ENCODE measurements around the gene RNF103. TPM values are rescaled to one million over a fixed set of nuclear protein-coding genes. Genes with fewer than 3 reads are reported as not detected.

RNF103 gene
- total and polyA plus RNA-seq, 7 donors = 11.1 to 45.6 (median 36.6) TPM

GRCh38 chr2:86616502-86616901 lies 7.2 kb downstream of the RNF103 start:
- no peak for DNase-seq
- intact Hi-C loops (cut with DNase I) = no loop called here
- Histone ChIP-seq H3K27me3 (no peaks in the 10 kb centered on the region), H3K27ac (peak overlapping the region in 1 of 4 donors; percentile 35), H3K4me3 (no peak overlapping the region), H3K36me3 (peaks cover 3 to 69% (median 6%) of the 10 kb centered on the region in 4 donors), H3K4me1 (peaks cover 0 to 59% (median 39%) of the 10 kb centered on the region in 4 donors), H3K9me3 (no peaks in the 10 kb centered on the region)
- no peak for TF ChIP-seq POLR2A (IDR thresholded peaks at IDR 0.05)
- TF ChIP-seq EP300 (IDR thresholded peaks at IDR 0.05) = no peak
- TF ChIP-seq, protein P1, sequence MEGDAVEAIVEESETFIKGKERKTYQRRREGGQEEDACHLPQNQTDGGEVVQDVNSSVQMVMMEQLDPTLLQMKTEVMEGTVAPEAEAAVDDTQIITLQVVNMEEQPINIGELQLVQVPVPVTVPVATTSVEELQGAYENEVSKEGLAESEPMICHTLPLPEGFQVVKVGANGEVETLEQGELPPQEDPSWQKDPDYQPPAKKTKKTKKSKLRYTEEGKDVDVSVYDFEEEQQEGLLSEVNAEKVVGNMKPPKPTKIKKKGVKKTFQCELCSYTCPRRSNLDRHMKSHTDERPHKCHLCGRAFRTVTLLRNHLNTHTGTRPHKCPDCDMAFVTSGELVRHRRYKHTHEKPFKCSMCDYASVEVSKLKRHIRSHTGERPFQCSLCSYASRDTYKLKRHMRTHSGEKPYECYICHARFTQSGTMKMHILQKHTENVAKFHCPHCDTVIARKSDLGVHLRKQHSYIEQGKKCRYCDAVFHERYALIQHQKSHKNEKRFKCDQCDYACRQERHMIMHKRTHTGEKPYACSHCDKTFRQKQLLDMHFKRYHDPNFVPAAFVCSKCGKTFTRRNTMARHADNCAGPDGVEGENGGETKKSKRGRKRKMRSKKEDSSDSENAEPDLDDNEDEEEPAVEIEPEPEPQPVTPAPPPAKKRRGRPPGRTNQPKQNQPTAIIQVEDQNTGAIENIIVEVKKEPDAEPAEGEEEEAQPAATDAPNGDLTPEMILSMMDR (IDR thresholded peaks at IDR 0.05) = no peak
- TF ChIP-seq POLR2AphosphoS5 (IDR thresholded peaks at IDR 0.05) = no peak
- 34 to 64% methylated on average over 3 of the region's 3 CpGs for WGBS, 2 donors

GRCh38 chr2:86615596-86615995 lies 8.1 kb downstream of the RNF103 start:
- Histone ChIP-seq H3K27me3 (no peaks in the 10 kb centered on the region), H3K9me3 (no peaks in the 10 kb centered on the region), H3K36me3 (peaks cover 3 to 78% (median 8%) of the 10 kb centered on the region in 4 donors), H3K27ac (no peak overlapping the region), H3K4me1 (peaks cover 0 to 50% (median 36%) of the 10 kb centered on the region in 4 donors), H3K4me3 (no peak overlapping the region)
- intact Hi-C loops (cut with DNase I) = no loop called here
- DNase-seq = no peak
- TF ChIP-seq POLR2A (IDR thresholded peaks at IDR 0.05) (no peak), POLR2AphosphoS5 (IDR thresholded peaks at IDR 0.05) (no peak), EP300 (IDR thresholded peaks at IDR 0.05) (no peak)
- TF ChIP-seq, protein P1 (IDR thresholded peaks at IDR 0.05) = no peak

DNA sequence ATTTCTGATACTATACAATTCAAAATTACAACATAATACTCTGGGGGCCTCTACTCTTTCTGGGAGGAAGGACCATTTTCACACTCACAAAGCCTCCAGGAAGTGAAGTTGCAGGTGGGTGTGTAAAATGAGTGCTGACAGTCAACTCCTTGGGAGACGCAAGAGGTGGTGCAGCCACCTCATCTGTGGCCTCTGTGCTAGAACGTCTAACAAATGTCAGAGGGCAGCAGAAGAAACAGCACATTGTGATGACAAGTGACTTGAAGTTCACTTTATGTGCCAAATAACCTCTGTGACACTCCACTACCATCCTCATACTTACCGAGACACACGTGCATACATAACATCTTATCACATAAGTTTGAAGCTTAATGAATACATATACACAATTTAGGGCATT lies 10.2 kb downstream of the RNF103 start:
- Histone ChIP-seq H3K9me3 (no peaks in the 10 kb centered on the region), H3K27ac (no peak overlapping the region), H3K4me1 (peaks cover 0 to 30% (median 15%) of the 10 kb centered on the region in 4 donors), H3K4me3 (no peak overlapping the region), H3K27me3 (no peaks in the 10 kb centered on the region), H3K36me3 (peaks cover 5 to 87% (median 10%) of the 10 kb centered on the region in 4 donors)
- DNase-seq = no peak
- 86 to 91% methylated on average over 4 of the region's 4 CpGs for WGBS, 2 donors
- TF ChIP-seq, protein P1 (IDR thresholded peaks at IDR 0.05) = no peak
- TF ChIP-seq POLR2AphosphoS5 (IDR thresholded peaks at IDR 0.05) = no peak
- TF ChIP-seq POLR2A (IDR thresholded peaks at IDR 0.05) = no peak
- no peak for TF ChIP-seq EP300 (IDR thresholded peaks at IDR 0.05)
- intact Hi-C loops (cut with DNase I) = no loop called here

GRCh38 chr2:86610871-86611270 lies 12.8 kb downstream of the RNF103 start:
- Histone ChIP-seq H3K27me3 (no peaks in the 10 kb centered on the region), H3K9me3 (no peaks in the 10 kb centered on the region), H3K4me3 (no peak overlapping the region), H3K36me3 (peaks cover 5 to 90% (median 11%) of the 10 kb centered on the region in 4 donors), H3K27ac (no peak overlapping the region), H3K4me1 (peaks cover 0 to 3% (median 0%) of the 10 kb centered on the region in 4 donors)
- DNase-seq = no peak
- intact Hi-C loops (cut with DNase I) = no loop called here
- no peak for TF ChIP-seq POLR2A (IDR thresholded peaks at IDR 0.05)
- WGBS, 2 donors = 97 to 100% methylated on average over 1 of the region's 1 CpG

DNA sequence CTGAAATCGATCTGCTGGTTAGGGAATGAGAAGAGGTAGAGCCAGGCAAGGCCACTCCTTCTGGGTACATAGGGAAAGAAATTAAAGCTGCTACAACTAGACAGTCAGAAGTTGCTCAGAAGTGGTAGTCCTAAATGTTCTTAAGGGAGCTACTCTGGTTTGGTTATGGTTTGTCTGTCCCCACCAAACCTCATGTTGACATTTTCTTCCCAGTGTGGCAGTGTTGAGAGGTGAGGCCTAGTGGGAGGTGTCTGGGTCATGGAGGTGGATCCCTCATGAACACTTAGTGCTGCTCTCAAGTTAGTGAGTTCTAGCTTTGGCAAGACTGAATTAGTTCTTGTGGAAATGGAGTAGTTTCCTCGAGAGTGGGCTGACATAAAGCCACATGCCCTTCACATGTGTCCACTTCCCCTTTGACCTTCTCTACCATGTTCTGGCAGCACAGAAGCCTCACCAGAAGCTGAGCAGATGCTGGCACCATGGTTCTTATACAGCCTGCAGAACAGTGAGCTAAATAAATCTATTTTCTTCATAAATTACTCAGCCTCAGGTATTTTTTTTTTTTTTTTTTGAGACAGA lies 14.7 kb downstream of the RNF103 start:
- TF ChIP-seq EP300 (IDR thresholded peaks at IDR 0.05) = no peak
- TF ChIP-seq POLR2A (IDR thresholded peaks at IDR 0.05) = no peak
- TF ChIP-seq POLR2AphosphoS5 (IDR thresholded peaks at IDR 0.05) = no peak
- TF ChIP-seq, protein P1 (IDR thresholded peaks at IDR 0.05) = no peak
- WGBS, 2 donors = 87 to 92% methylated on average over 2 of the region's 2 CpGs

More for the DNA sequence above, 14.7 kb downstream of the RNF103 start:
- Histone ChIP-seq H3K9me3 (no peaks in the 10 kb centered on the region), H3K36me3 (peaks cover 5 to 90% (median 19%) of the 10 kb centered on the region in 4 donors), H3K4me3 (no peak overlapping the region), H3K27ac (no peak overlapping the region), H3K27me3 (no peaks in the 10 kb centered on the region), H3K4me1 (no peaks in the 10 kb centered on the region)
- intact Hi-C loops (cut with DNase I) = no loop called here
- DNase-seq = no peak
